Esophagus squamous epithelium (tissue), 5 donors: Measurements from ENCODE around the gene PKHD1. TPM values are rescaled to one million over a fixed set of nuclear protein-coding genes. Genes with fewer than 3 reads are reported as not detected.
A peak's percentile ranks its signal among the peaks of the same experiment; 100 is the strongest.

Experiments used
- DNase-seq: peaks from one replicate; lab custom pipeline; 2025; lab: John Stamatoyannopoulos, UW
- H3K27ac ChIP-seq, 4 donors: fragments of 200-600 bp; sonication (generic); one replicate each; pipeline ENCODE4 v1.5.1; 2016 to 2019; ENCODE audit warnings: mild to moderate bottlenecking in 1 of 4
- H3K27me3 ChIP-seq, 4 donors: fragments of 200-600 bp; sonication (generic); 1 replicate in 3 of 4; 2 replicates in 1 of 4; pipeline versions ENCODE4 v1.5.1 to v1.6.0; 2017 to 2021; ENCODE audit warnings: antibody characterized with exemption in 1 of 4
- H3K36me3 ChIP-seq, 3 donors: fragments of 200-600 bp; sonication (generic); one replicate each; pipeline ENCODE4 v1.5.1; 2016 to 2019
- H3K4me1 ChIP-seq, 3 donors: fragments of 200-600 bp; sonication (generic); one replicate each; pipeline ENCODE4 v1.5.1; 2017 to 2019
- H3K4me3 ChIP-seq, 4 donors: fragments of 200-600 bp; sonication (generic); 1 replicate in 3 of 4; 2 replicates in 1 of 4; pipeline ENCODE4 v1.5.1; 2016 to 2019; ENCODE audit warnings: mild to moderate bottlenecking in 2 of 4, moderate library complexity in 1 of 4
- H3K9me3 ChIP-seq, 3 donors: fragments of 200-600 bp; sonication (generic); one replicate each; pipeline ENCODE4 v1.5.1; 2016 to 2019
- CTCF ChIP-seq, 6 experiments: fragments of 450-650 bp in 4 of 6; fragments of 200-600 bp in 2 of 6; sonication (generic) in 2 of 6; IDR thresholded peaks; one replicate each; pipeline ENCODE4 v1.5.1; 2016 to 2019; ENCODE audit warnings: antibody characterized with exemption in 6 of 6, mild to moderate bottlenecking in 4 of 6, moderate library complexity in 4 of 6
- POLR2A ChIP-seq, 4 donors: fragments of 450-650 bp; IDR thresholded peaks; one replicate each; pipeline ENCODE4 v1.6.1; 2017; ENCODE audit warnings: antibody characterized with exemption in 4 of 4, mild to moderate bottlenecking in 4 of 4, moderate library complexity in 3 of 4
- WGBS, 2 donors: methylation state at CpG; one replicate each; pipeline ENCODE4 v1.1.5; 2018; 5-methylcytosine and 5-hydroxymethylcytosine counted together
- intact Hi-C: fragments of 100-400 bp; cut with DNase I; formaldehyde crosslinking; loops from one replicate; pipeline ENCODE4 v1.15.0; 2022
- total RNA-seq, 4 donors: library from RNA; depleted of rRNA; stranded (reverse); fragments of >200 nt; gene quantifications; one replicate each; pipeline ENCODE4 v1.1.0, GENCODE V29; 2016
- donor health status: DM: yes; HTN: yes; CAD: no.

The PKHD1 gene
- total RNA-seq, 4 donors from 2014 or later = 0.04 TPM; not detected in 3

- 30 to 54% methylated on average over 4 of the region's 4 CpGs for WGBS, 2 donors
These were observed 10.6 kb downstream of the PKHD1 start for GRCh38 chr6:52076791-52077179.

GRCh38 chr6:52074716-52075115, 12.7 kb downstream of the PKHD1 start:
- Histone ChIP-seq H3K27me3 (peaks cover 0 to 2% (median 0%) of the 10 kb centered on the region in 4 donors), H3K4me3 (no peak overlapping the region), H3K36me3 (no peaks in the 10 kb centered on the region), H3K4me1 (no peaks in the 10 kb centered on the region), H3K27ac (no peak overlapping the region), H3K9me3 (no peaks in the 10 kb centered on the region)
- 62 to 76% methylated on average over 3 to 5 of the region's 5 CpGs for WGBS, 2 donors
- no peak for DNase-seq
- TF ChIP-seq POLR2A (IDR thresholded peaks at IDR 0.05) (no peak), CTCF (IDR thresholded peaks at IDR 0.05) (no peak)
- intact Hi-C loops = no loop called here

More at GRCh38 chr6:52076791-52077179, 10.6 kb downstream of the PKHD1 start:
- H3K27me3 ChIP-seq = peaks cover 0 to 4% (median 0%) of the 10 kb centered on the region in 4 donors
- no peaks in the 10 kb centered on the region for H3K9me3 ChIP-seq
- H3K4me3 ChIP-seq = no peak overlapping the region
- TF ChIP-seq POLR2A (IDR thresholded peaks at IDR 0.05) (no peak), CTCF (IDR thresholded peaks at IDR 0.05) (no peak)
- no peak overlapping the region for H3K27ac ChIP-seq
- DNase-seq = no peak
- H3K36me3 ChIP-seq = no peaks in the 10 kb centered on the region
- H3K4me1 ChIP-seq = no peaks in the 10 kb centered on the region
- intact Hi-C loops = no loop called here

GRCh38 chr6:52074155-52074554, 13.3 kb downstream of the PKHD1 start:
- Histone ChIP-seq H3K27me3 (no peaks in the 10 kb centered on the region), H3K4me3 (no peak overlapping the region), H3K27ac (no peak overlapping the region), H3K4me1 (no peaks in the 10 kb centered on the region), H3K36me3 (no peaks in the 10 kb centered on the region), H3K9me3 (no peaks in the 10 kb centered on the region)
- no peak for TF ChIP-seq POLR2A (IDR thresholded peaks at IDR 0.05)
- TF ChIP-seq CTCF (IDR thresholded peaks at IDR 0.05) = no peak
- 66 to 78% methylated on average over 2 of the region's 2 CpGs for WGBS, 2 donors
- intact Hi-C loops = no loop called here
- no peak for DNase-seq

GRCh38 chr6:52065621-52066020, 21.8 kb downstream of the PKHD1 start:
- no peaks in the 10 kb centered on the region for H3K9me3 ChIP-seq
- no peak overlapping the region for H3K27ac ChIP-seq
- no peaks in the 10 kb centered on the region for H3K36me3 ChIP-seq
- no peak for TF ChIP-seq CTCF (IDR thresholded peaks at IDR 0.05)
- TF ChIP-seq POLR2A (IDR thresholded peaks at IDR 0.05) = no peak
- DNase-seq = no peak
- H3K4me1 ChIP-seq = peaks cover 0 to 7% (median 0%) of the 10 kb centered on the region in 3 donors
- intact Hi-C loops = no loop called here
- H3K27me3 ChIP-seq = no peaks in the 10 kb centered on the region
- no peak overlapping the region for H3K4me3 ChIP-seq

GRCh38 chr6:52063584-52064344, 23.6 kb downstream of the PKHD1 start:
- intact Hi-C loops = no loop called here
- Histone ChIP-seq H3K36me3 (no peaks in the 10 kb centered on the region), H3K9me3 (no peaks in the 10 kb centered on the region), H3K27ac (no peak overlapping the region), H3K27me3 (no peaks in the 10 kb centered on the region), H3K4me3 (peak overlapping the region in 1 of 4 donors; percentile 23), H3K4me1 (peaks cover 0 to 7% (median 0%) of the 10 kb centered on the region in 3 donors)
- TF ChIP-seq POLR2A (IDR thresholded peaks at IDR 0.05) = no peak
- TF ChIP-seq CTCF (IDR thresholded peaks at IDR 0.05) = peak in 4 of 6 experiments; percentile 21 to 46 (median 36)
- WGBS, 2 donors = 9 to 10% methylated on average over 5 of the region's 5 CpGs
- no peak for DNase-seq
